ENCODE data around the gene BCKDHA. TPM values are rescaled to one million over a fixed set of nuclear protein-coding genes. Genes with fewer than 3 reads are reported as not detected.

The BCKDHA gene
- total and polyA plus RNA-seq, 2 donors (not counting 3 experiments of a cell fraction or from before 2014, with no cell fraction given), result 16.5 to 50.4 TPM

DNA sequence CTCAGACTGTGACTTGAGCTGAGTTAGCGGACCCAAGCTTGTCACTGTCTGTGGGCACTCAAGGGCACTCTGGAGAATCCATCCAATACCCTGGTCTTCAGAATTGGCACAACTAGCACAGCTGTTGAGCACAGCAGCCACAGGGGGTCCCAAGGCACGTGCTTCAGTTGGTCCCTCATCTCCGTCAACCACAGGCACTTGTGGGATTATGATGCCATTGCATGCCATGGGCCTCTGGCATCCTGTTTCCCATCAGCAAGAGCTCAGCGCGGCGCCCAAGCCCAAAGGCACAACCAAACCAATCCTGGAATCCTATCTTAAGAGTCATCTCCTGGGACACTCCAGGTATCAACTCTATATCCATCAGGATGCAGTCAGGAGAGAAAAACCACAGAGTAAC, 33.3 kb downstream of the BCKDHA start:
- intact Hi-C loops (cut with micrococcal nuclease), result loop anchor here (1.0 to 5.0 kb wide), 2 partner anchors 110 to 124 kb away; no protein-coding TSS in a partner anchor
- TF ChIP-seq GATA2 (IDR thresholded peaks at IDR 0.05; ENCODE audit: insufficient read depth, insufficient read length, low read depth, low read length) (no peak), FOS (IDR thresholded peaks at IDR 0.05; ENCODE audit: borderline replicate concordance, insufficient read depth, low read length) (no peak), POLR2AphosphoS5 (IDR thresholded peaks at IDR 0.05; ENCODE audit: insufficient read depth, low read depth, low read length) (no peak)
- no peak overlapping the region for H3K9ac ChIP-seq (replicated peaks; ENCODE audit: extremely low read depth, insufficient read depth, low read length)

DNA sequence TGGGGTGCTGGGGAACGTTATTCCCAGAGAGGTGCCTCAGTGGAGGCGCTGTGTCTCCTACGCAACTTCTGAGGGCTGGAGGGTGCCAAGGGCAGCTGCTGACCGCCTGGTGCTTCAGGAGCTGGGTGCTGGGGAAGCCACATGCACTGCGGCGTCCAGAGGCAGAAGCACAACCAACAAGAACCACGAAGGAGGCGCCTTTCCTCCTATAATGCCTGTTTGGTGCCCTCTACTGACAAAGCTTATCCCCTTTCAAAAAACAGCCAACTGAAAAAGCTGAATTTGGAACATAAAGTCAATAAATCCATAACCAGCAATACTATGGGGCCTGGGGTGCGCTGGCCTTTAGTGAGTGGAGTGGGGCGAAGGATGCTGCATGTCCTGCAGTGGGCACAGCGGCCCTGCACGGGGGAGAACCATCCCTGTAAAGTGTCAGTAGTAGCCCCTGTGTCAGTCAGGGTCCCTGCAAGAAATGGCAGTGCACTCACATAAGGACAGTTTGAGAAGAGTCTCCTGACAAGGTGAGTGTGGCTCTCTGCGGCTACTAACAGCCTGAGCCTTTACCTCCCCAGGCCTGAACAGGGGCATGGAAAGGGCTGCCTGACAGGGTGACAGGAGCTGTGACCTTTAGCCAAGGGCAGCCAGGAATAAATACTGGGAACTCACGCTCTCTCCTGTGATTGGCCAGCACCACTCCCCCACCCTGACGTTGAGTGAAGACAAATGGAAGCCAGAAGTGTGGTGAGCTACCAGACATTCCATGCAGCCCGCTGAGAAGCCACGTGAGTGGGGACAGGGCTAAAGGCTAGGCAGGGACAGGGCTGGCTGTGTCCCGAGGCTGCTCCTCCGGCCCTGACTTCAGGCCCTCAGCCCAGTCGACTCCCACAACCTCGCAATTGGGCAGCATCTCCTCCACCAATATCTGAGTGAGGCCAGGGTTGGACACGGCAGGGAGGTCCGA, 34.1 kb downstream of the BCKDHA start:
- POLR2A ChIA-PET, result interaction anchor here (0.7 kb wide), 1 partner anchor 33 kb away, joined by 3 read pairs; no protein-coding TSS in a partner anchor
- H3K27me3 ChIP-seq (ENCODE audit: control insufficient read depth in 2 of 2, insufficient read depth in 2 of 2, low read length in 2 of 2), result no peaks in the 10 kb centered on the region
- H3K9me1 ChIP-seq (replicated peaks; ENCODE audit: control insufficient read depth, extremely low read depth, insufficient read depth, low read length), result no peaks in the 10 kb centered on the region
- dilution Hi-C loops (cut with MboI; ENCODE audit: extremely low pct_ligation_motif_present, low sequenced_read_pairs), result no loop called here
- H3K36me3 ChIP-seq (ENCODE audit: control insufficient read depth in 2 of 2, extremely low read depth in 1 of 2, insufficient read depth in 2 of 2, low read length in 2 of 2), result peaks cover 0 to 12% of the 10 kb centered on the region in 2 experiments
- no peaks in the 10 kb centered on the region for H4K20me1 ChIP-seq (replicated peaks; ENCODE audit: control insufficient read depth, extremely low read depth, insufficient read depth, low read length)
- H3K79me2 ChIP-seq (ENCODE audit: control insufficient read depth, insufficient read depth, low read length), result no peaks in the 10 kb centered on the region
- DNase-seq (ENCODE audit: low read depth, low spot score) (peak; percentile 51), FAIRE-seq (peak; percentile 78)
- no peaks in the 10 kb centered on the region for H3K9me3 ChIP-seq (replicated peaks; ENCODE audit: control insufficient read depth, insufficient read depth, low read length)
- TSS peak; percentile 43 for BruUV-seq (replicated peaks)
- H3K9ac ChIP-seq (replicated peaks; ENCODE audit: extremely low read depth, insufficient read depth, low read length), result no peak overlapping the region
- H3K4me1 ChIP-seq (ENCODE audit: control insufficient read depth, extremely low read depth, insufficient read depth, low read length), result peaks cover 20% of the 10 kb centered on the region
- CTCF ChIA-PET, result interaction anchor here (0.6 to 2.3 kb wide), 26 partner anchors 8 to 227 kb away, joined by 3 to 22 read pairs (median 4); partner anchors contain the start of genes CCDC97, DMAC2 and TGFB1
- intact Hi-C loops (cut with micrococcal nuclease), result loop anchor here (1.0 to 5.0 kb wide), 2 partner anchors 110 to 124 kb away; no protein-coding TSS in a partner anchor
- no peak overlapping the region for H3K4me3 ChIP-seq (replicated peaks in 1 of 3; ENCODE audit: insufficient read depth in 1 of 3, low read depth in 1 of 3, low read length in 3 of 3)
- H3K4me2 ChIP-seq (ENCODE audit: insufficient read depth, low read length), result no peak overlapping the region
- H3K27ac ChIP-seq (ENCODE audit: insufficient read depth, low read depth, low read length), result no peak overlapping the region
- H2AFZ ChIP-seq (ENCODE audit: low read depth, low read length), result no peak overlapping the region
- TF ChIP-seq MYC (IDR thresholded peaks at IDR 0.05; ENCODE audit: low read depth, low read length) (no peak), CTCF (IDR thresholded peaks at IDR 0.05; ENCODE audit: extremely low read depth in 1 of 2, insufficient read depth in 1 of 2, low read depth in 1 of 2, low read length in 2 of 2) (peak; percentile 39 to 61), FOS (IDR thresholded peaks at IDR 0.05; ENCODE audit: borderline replicate concordance, insufficient read depth, low read length) (no peak), JUN (IDR thresholded peaks at IDR 0.05; ENCODE audit: borderline replicate concordance, insufficient read depth, insufficient read length, low read depth) (no peak)

More for the DNA sequence above, 33.3 kb downstream of the BCKDHA start:
- Histone ChIP-seq H3K36me3 (ENCODE audit: control insufficient read depth in 2 of 2, extremely low read depth in 1 of 2, insufficient read depth in 2 of 2, low read length in 2 of 2) (peaks cover 0 to 12% of the 10 kb centered on the region in 2 experiments), H3K4me3 (replicated peaks in 1 of 3; ENCODE audit: insufficient read depth in 1 of 3, low read depth in 1 of 3, low read length in 3 of 3) (no peak overlapping the region), H4K20me1 (replicated peaks; ENCODE audit: control insufficient read depth, extremely low read depth, insufficient read depth, low read length) (no peaks in the 10 kb centered on the region), H3K9me1 (replicated peaks; ENCODE audit: control insufficient read depth, extremely low read depth, insufficient read depth, low read length) (no peaks in the 10 kb centered on the region), H3K27ac (ENCODE audit: insufficient read depth, low read depth, low read length) (no peak overlapping the region), H3K9me3 (replicated peaks; ENCODE audit: control insufficient read depth, insufficient read depth, low read length) (no peaks in the 10 kb centered on the region), H3K27me3 (ENCODE audit: control insufficient read depth in 2 of 2, insufficient read depth in 2 of 2, low read length in 2 of 2) (no peaks in the 10 kb centered on the region), H3K4me1 (ENCODE audit: control insufficient read depth, extremely low read depth, insufficient read depth, low read length) (peaks cover 25% of the 10 kb centered on the region), H2AFZ (ENCODE audit: low read depth, low read length) (no peak overlapping the region), H3K4me2 (ENCODE audit: insufficient read depth, low read length) (no peak overlapping the region), H3K79me2 (ENCODE audit: control insufficient read depth, insufficient read depth, low read length) (peaks cover 1% of the 10 kb centered on the region)
- dilution Hi-C loops (cut with MboI; ENCODE audit: extremely low pct_ligation_motif_present, low sequenced_read_pairs), result no loop called here
- no peak for DNase-seq (ENCODE audit: low read depth, low spot score)
- no TSS peak for BruUV-seq (replicated peaks)
- ChIA-PET POLR2A (interaction anchor here (0.7 kb wide), 1 partner anchor 33 kb away, joined by 3 read pairs; no protein-coding TSS in a partner anchor), CTCF (interaction anchor here (0.6 to 2.3 kb wide), 20 partner anchors 9 to 227 kb away, joined by 3 to 22 read pairs (median 6); partner anchors contain the start of genes DMAC2 and TGFB1)
- no peak for FAIRE-seq

All from endothelial cell of umbilical vein (primary cell).